Bone marrow (tissue), 2 donors: ENCODE data around the gene LRCH3.
"Not testable (repeated sequence)": the region's sequence is repeated elsewhere in the genome, so short reads cannot be mapped to it uniquely, and the experiment has no call there.

Experiments used
- DNase-seq, 2 donors: peaks; one replicate each; lab custom pipeline; 2025; lab: John Stamatoyannopoulos, UW

Gene LRCH3

DNA sequence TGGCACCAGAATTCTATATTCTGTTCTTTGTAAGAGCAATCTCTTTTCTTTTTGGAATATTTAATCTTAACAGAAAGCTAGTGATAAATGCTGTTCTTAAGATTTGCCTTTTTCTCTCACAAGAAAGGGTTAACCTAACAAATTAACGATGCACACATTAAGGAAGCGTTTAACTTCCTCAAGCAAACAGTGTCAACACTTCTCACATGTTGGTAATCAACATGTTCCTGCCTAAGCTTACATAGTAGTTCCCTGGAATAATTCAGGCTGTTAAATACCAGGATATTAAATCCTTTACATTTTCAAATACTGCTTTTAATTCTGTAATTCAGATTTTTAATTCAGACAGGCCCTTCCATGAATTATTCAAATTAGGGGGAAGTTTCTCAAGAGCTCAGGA is 91.5 kb downstream of the LRCH3 start:
- DNase-seq = no peak

DNA sequence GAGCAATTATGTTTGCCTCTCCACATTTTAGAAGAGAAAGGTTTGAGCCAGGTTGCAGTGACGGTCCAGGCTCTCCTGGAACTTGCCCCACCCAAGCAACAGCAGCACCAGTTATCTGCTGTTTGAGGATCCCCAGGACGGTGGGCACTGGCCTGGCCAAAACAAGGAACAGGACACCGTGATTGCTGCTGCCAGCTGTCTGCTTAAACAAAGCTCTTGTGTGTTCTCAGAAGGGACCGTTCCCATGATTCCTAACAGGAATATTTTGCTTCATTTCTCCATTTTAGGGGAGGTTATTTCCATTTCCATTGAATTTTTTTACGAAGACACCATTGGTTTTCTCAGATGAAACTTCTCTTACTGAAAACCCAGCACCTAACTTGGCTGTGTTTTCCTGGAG is 92.5 kb downstream of the LRCH3 start:
- DNase-seq = no peak

DNA sequence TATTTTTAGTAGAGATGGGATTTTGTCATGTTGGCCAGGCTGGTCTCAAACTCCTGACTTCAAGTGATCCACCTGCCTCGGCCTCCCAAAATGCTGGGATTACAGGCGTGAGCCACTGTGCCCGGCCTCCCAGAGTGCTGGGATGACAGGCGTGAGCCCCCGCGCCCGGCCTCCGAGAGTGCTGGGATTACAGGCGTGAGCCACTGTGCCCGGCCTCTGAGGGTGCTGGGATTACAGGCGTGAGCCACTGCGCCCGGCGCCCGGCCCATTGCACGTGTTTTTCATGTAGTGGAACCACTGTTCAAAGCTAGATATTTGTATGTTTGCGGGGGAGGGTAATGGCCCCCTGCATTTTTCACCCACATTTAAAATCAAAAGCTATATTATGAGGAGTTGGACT is 93.3 kb downstream of the LRCH3 start:
- DNase-seq = not testable (repeated sequence)

DNA sequence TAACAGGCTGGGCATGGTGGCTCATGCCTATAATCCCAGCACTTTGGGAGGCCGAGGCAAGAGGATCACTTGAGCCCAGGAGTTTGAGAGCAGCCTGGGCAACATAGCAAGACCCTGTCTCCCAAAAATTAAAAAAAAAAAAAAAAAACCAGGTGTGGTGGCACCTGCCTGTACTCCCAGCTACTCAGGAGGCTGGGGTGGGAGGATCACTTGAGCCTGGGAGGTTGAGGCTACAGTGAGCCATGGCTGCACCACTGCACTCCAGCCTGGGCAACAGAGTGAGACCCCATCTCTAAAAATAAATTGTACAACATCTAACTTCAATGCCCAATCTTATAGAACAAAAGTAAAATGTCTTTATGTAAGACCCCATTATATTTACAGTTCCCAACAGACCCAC is 95.0 kb downstream of the LRCH3 start:
- not testable (repeated sequence) for DNase-seq

DNA sequence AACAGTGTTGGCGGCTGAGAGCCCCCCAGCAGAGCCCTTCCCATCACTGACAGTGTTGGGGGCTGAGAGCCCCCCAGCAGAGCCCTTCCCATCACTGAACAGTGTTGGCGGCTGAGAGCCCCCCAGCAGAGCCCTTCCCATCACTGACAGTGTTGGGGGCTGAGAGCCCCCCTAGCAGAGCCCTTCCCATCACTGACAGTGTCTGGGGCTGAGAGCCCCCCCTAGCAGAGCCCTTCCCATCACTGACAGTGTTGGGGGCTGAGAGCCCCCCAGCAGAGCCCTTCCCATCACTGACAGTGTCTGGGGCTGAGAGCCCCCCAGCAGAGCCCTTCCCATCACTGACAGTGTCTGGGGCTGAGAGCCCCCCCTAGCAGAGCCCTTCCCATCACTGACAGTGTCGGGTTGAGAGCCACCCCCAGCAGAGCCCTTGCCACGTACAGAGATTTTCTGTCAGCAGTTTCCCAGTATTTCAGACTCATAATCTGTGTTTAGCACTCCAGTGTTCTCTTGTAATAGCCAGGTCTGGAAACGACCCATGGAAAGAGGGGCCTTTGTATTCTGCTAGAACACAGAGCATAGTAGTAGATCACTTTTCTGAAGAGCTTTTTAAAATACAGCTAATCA is 96.5 kb downstream of the LRCH3 start:
- DNase-seq = not testable (repeated sequence)

DNA sequence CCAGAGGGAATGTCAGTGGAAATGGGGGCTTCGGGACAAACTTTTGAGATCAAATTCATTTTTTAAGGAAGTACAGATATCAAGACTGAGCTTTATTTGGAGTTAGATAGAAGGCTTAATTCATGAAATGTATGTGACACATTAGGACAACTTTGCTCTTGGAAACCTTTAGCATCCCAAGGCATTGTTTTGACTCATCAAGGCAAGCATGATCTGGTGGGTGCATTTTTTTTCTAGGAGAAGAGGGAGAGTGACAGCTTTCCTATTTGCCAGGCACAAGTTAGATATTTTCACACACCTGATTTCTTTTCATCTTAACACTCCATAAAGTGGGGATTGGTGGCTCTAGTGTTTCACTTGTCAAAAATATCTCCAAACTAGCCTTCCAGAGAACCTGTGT is 97.5 kb downstream of the LRCH3 start:
- no peak for DNase-seq

DNA sequence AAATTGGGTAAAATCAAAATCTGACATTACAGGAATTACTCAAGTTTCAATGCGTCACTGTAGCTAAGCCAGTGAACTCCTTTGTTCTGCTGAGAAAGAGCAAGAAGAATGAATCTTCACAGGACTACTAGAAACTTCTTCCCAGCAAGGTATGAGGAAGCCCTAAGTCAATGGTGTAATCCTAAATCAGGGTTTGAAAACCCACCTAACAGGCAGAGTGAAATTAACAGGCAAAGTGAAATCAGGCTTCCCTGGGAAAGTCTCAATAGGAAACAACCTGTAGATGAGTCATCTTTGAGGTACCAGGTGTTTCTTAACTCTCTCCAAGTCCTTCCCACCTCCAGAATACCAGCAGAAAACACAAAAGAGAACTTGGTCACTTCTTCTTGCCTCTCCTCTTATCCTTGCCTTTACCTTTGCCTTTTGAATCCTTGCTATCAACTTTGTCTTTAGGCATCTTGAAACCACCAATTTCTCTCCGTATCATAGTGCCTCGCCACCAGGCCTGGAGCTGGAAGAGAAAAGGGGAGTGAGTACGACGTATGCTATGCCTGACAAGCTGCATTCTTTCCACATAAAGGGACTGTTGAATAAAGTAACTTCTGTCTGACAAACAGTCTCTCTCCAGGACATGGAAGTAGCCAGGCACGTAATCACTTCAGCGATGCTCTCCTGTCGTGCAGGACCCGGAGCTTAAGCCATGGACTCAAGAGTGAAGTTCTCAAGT is 98.3 kb downstream of the LRCH3 start:
- no peak for DNase-seq

DNA sequence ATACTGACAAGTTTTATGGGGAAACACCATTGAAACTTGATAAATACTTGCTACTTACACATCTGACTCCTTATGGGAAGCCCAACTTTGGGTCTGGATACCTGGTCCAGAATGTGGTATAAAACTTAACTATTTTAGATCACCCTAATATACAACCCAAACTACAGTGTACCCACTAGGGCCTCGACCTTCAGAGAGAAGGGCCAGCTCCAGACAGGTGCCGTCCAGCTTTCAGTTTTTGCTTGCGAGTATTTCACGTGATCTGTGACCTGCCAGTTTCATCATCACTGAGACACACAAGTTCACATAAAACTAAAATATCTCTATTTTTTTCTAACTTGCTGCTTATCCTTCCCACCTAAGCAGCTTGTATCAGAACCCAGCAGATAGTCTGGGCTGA is 99.6 kb downstream of the LRCH3 start:
- DNase-seq = no peak

DNA sequence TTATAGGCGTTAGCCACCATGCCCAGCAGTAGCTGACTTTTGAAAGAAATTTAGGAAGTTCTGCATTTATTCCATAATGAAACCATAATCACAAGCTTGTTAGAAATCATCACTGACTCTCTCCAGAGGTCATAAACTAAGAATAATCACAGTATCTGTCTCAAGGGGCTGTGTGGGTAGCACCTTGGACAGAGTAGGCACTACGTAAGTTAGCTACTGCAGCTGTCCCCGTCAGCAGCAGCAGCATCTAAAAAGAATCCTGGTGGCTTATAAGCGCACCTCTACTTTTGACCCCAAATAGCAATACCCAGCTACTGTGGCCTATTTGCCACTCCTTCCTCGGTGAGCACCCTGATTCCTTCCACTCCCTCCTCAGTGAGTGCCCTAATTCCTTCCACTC is 101.1 kb downstream of the LRCH3 start:
- DNase-seq = no peak

DNA sequence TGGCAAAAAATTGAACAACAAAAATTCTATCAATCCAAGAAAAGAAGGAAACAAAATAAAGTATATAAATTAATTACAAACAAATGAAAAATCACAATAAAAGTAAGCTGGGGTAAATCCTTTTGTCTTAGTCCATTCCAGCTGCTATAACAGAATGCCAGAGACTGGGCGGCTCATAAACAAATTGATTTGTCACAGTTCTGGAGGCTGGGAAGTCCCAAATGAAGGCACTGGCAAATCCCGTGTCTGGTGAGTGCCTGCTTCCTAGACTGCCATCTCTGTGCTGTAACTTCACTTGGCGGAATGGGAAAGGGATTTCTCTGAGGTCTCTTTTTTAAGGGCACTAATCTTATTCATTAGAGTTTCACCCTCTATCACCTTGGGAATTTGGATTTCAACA is 105.4 kb downstream of the LRCH3 start:
- no peak for DNase-seq

DNA sequence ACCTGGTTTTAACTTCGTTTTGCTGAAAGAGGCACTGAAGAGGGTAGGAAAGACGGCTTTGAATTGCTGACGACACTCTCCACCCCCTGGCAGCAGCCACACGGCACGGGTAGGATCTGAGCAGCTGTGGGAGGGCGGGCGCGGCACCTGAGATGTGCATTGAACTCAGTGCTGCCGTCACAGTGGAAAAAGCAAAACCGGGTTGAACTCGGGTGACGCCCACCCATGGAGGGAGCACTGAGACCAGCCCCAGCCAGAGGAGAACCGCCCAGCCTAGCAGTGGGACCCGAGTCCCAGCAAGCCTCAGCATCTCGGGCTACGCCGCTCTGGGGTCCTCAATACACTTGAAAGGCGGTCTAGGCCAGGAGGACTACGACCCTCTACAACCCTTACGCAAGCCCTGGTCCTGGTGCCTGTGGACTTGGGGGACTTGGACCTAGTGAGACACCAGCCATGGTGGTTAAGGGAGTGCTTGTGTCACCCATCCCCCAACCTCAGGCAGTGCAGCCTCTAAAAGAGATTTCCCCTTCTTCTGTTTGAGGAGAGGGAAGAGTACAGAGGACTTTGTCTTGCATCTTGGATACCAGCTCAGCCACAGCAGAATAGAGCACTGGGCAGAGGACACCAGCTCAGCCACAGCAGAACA is 108.9 kb downstream of the LRCH3 start:
- no peak for DNase-seq

DNA sequence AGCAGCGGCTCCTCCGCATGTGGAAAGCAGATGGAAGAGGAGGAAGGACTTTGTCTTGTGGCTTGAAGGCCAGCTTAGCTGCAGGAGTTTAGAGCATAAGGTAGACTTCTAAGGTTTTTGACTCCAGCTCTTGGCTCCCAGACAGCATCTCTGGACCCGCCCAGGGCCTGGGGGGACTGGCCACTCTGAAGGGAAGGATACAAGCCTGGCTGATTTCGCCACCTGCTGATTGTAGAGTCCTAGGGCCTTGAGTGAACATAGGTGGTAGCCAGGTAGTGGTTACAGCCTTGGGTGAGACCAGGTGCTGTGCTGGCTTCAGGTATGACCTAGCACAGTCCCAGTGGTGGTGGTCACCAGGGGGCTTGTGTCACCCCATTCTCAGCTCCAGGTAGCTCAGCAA is 110.6 kb downstream of the LRCH3 start:
- no peak for DNase-seq

DNA sequence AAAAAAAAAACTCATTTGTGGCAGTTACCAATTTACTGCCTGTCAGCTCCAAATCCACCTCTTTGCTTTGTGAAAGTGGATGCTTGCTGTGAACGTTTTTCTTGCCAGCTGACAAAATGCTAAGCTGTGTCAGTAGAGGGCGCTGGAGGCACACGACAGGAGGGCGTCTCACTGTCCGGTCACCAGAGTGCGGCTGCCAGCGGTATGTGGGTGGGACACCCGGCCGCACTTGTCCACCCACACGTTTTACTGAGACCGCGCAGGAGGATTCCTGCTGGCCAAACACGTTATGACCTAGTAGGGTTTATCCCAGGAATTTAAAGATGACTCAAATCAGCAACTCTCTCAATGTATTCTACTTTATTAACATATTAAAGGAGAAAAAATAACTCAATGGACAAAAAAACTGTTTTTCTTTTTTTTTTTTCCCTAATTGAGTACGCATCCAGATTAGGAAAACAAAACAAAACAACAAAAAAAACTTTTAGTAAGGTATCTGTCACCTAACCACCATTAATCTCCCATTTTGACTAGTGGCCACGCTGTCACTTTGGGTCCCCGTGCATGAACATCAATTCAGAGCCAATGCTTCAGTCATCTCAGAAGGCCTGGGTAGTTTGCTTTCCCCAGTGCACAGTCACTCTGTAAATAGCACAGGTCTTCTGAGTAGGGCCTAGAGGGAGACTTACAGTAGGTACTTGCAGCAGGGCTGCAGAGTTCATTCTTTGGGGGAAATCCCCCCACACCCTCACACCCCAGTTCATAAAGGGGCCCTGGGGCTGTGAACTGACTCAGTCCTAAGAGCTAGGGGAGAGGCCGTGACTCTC is 115.2 kb downstream of the LRCH3 start:
- DNase-seq = peak; percentile 44 to 47

DNA sequence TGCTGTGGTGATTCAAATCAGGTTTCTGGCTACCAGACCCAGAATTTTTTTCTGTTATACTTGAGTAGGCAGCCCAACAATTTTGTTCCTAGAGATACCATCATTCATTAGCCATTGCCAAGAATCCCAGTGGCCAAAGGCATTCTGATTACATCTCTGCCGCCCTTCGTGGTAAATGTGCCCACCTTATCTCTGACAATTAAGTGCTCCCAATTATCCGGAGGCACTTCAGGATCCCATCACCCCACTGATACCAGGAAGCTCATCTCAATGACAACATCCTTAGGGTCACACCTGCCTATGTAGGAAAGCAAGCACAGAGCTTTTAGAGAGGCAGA is 115.8 kb downstream of the LRCH3 start:
- DNase-seq = no peak

DNA sequence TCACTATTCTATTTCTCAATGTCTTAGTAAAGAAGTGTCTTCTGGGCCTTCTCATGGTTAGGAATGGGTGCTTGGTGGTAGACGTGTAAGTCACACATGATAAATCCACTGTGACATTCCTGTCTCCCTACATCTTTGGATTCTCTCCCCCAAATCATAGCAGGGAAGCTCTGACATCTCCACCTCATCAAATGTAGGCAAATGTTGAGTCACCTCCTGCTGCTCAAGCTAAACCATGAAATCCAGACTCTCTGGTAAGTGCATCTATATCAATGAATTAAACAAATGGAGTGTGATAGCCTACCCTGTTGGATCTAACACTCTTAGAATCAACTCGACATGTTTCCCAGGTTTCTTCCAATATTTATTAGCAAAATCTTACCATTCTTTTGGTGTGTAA is 116.1 kb downstream of the LRCH3 start:
- no peak for DNase-seq

DNA sequence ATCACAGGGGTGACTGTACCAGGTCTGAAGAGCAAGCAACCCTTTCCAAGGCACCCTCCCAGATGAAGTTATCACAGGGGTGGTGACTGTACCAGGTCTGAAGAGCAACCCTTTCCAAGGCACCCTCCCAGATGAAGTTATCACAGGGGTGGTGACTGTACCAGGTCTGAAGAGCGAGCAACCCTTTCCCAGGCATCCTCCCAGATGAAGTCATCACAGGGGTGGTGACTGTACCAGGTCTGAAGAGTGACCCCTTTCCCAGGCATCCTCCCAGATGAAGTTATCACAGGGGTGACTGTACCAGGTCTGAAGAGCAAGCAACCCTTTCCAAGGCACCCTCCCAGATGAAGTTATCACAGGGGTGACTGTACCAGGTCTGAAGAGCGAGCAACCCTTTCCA is 117.5 kb downstream of the LRCH3 start:
- DNase-seq = not testable (repeated sequence)

DNA sequence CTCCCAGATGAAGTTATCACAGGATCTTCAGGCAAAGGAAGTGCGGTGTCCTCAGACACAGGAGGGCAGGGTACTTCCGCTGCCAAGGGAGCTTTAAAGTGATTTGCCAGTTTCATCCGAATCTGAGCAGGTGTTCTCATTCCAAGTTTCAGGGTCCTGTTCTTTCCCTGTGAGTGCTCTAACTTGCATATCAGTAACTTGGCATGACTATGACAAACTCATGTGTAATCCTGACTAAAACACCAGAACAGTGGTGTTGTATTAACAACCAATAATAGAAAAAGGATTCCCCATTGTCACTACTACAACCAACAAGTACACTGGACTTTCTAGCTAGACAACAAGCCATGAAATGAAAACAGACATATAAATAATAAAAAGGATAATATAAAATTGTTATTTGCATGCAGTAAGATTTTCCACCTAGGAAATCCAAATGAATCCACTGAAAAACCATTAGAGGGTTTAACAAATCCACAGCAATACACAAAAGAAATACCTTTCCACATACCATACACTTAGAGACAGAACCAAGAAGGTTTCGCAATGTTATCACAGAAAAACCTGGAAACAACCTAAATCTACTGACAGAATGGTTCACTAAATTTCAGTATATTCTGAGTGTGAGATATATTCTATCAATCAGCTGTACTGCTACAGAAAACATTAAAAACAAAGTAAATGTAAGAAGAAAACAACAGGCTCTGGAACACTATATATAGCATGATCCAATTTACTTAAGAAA is 118.1 kb downstream of the LRCH3 start:
- DNase-seq = no peak

DNA sequence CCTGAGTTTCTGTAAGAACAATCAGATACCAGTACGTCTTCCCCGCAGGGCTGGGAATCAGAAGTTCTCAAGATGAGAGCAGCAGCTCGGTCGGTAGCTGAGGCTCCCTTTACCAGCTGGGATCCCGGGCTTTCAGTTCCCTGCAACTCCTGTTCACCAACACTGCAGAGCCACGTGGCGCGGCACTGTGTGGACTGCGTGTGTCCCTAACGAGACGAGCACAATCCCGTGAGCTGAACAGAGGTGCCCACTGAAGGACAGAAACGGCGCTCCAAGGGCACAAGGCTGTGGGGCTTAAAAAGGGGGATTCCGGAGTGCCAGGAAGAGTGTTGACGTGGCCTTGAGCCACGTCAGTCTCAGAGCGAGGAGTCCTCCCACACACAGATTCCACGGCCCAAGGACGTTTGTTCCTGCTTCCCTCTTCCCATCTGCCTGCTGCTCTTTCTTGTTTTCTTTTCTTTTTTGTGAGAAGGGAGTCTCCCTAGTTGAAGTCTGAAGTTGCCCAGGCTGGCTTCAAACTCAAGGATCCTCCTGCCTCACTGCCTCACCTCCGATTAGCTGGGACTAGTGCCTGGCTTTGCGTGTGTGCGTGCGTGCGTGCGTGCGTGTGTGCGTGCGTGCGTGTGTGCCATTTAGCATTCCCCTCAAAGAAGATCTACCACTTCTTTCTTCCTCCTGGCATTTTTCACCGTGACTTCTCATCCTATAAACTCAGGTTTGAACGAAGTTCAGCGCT is 121.9 kb downstream of the LRCH3 start:
- DNase-seq = no peak

DNA sequence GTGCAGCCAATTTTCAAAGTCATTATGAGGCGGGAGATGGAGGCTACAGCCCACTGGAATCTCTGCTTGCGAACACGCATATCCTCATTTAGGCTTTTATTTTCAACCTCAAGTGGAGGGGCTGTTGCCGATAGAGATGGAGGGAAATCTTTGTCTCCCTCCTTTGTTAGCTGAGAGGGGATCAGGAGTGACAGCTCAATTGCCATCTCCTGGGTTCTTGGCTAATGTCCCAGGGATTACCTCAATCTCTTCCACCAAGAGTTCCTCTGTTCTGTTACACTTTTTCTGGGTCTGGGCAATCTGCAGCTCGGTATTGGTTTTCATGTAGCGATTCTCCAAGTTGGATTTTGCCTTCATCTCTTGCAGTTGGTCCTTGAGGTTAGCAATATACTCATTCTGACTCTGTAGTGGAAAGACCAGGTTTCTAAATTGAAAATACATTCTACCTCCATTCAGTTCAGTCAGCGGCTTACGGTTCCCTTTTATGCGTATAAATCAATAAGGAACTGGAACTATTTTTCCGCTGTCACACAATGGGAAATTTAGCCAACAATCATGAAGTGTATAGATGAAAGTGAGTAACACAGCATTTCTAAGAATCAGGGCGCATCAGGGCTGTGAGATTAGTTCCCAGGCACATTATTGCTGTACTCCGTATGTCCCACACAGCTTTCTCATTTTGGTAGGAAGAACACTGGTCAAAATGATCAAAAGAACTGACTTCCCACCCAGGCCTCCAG is 122.8 kb downstream of the LRCH3 start:
- DNase-seq = no peak

DNA sequence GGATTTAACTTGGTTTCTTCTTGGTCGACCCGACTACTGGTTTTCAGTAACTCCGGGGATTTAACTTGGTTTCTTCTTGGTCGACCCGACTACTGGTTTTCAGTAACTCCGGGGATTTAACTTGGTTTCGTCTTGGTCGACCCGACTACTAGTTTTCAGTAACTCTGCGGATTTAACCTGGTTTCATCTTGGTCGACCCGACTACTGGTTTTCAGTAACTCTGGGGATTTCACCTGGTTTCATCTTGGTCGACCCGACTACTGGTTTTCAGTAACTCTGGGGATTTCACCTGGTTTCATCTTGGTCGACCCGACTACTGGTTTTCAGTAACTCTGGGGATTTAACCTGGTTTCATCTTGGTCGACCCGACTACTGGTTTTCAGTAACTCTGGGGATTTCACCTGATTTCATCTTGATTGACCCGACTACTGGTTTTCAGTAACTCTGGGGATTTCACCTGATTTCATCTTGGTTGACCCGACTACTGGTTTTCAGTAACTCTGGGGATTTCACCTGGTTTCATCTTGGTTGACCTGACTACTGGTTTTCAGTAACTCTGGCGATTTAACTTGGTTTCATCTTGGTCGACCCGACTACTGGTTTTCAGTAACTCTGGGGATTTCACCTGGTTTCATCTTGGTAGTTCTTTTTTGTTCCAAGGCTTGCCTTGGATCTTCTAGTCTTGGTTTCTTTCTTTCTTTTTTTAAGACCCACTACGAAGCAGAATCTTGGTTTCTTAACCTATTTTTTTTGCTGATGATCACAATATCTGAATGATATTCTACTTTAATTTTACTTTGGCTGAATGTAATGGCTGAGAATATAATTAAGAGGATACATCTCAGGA is 130.6 kb downstream of the LRCH3 start:
- DNase-seq = not testable (repeated sequence)
